Stomach (tissue), 9 donors: Measurements from ENCODE around the gene LRCH3. TPM values are rescaled to one million over a fixed set of nuclear protein-coding genes. Genes with fewer than 3 reads are reported as not detected.

Experiments
- DNase-seq, 2 donors: peaks; one replicate each; pipeline versions ENCODE4 v3.0.0 to v3.0.0-alpha.2; 2013 to 2019
- H3K27ac ChIP-seq, 5 donors: fragments of 200-600 bp in 4 of 5; sonication (generic) in 4 of 5; one replicate each; pipeline ENCODE4 v1.5.1; 2013 to 2019; ENCODE audit warnings: mild to moderate bottlenecking in 1 of 5, moderate library complexity in 1 of 5
- H3K27me3 ChIP-seq, 3 donors: fragments of 200-600 bp; sonication (generic); one replicate each; pipeline ENCODE4 v1.5.1; 2017 to 2019; ENCODE audit warnings: mixed run types in 1 of 3
- H3K36me3 ChIP-seq, 4 donors: fragments of 200-600 bp; sonication (generic); 1 replicate in 3 of 4; 2 replicates in 1 of 4; pipeline ENCODE4 v1.5.1; 2016 to 2019
- H3K4me1 ChIP-seq, 4 donors: fragments of 200-600 bp; sonication (generic); one replicate each; pipeline ENCODE4 v1.5.1; 2016 to 2019
- H3K4me3 ChIP-seq, 4 donors: fragments of 200-600 bp; sonication (generic) in 3 of 4; one replicate each; pipeline ENCODE4 v1.5.1; 2016 to 2019; ENCODE audit warnings: mild to moderate bottlenecking in 1 of 4
- H3K9me3 ChIP-seq, 4 donors: fragments of 200-600 bp; sonication (generic); one replicate each; pipeline ENCODE4 v1.5.1; 2016 to 2019
- CTCF ChIP-seq, 7 experiments: fragments of 450-650 bp in 4 of 7; fragments of 200-600 bp in 3 of 7; sonication (generic) in 3 of 7; IDR thresholded peaks; one replicate each; pipeline ENCODE4 v1.5.1; 2016 to 2019; ENCODE audit warnings: antibody characterized with exemption in 7 of 7, control low read depth in 2 of 7, mild to moderate bottlenecking in 1 of 7
- EP300 ChIP-seq: sonication (generic); formaldehyde crosslinking; IDR thresholded peaks from one replicate; pipeline ENCODE4 v1.6.1; 2017; ENCODE audit warnings: antibody characterized with exemption
- POLR2A ChIP-seq, 4 donors: fragments of 450-650 bp; IDR thresholded peaks; one replicate each; pipeline ENCODE4 v1.6.1; 2016; ENCODE audit warnings: antibody characterized with exemption in 4 of 4, control low read depth in 2 of 4, mild to moderate bottlenecking in 1 of 4, moderate library complexity in 1 of 4
- POLR2AphosphoS5 ChIP-seq, 3 donors: sonication (generic); formaldehyde crosslinking; IDR thresholded peaks; one replicate each; pipeline ENCODE4 v1.6.1; 2016; ENCODE audit warnings: antibody characterized with exemption in 3 of 3
- WGBS, 5 donors: extraction: QIAGEN DNeasy Blood & Tissue Kit in 3 of 5; methylation state at CpG; one replicate each; pipeline versions ENCODE4 v1.1.5 to v1.1.7; 2013 to 2018; 5-methylcytosine and 5-hydroxymethylcytosine counted together
- intact Hi-C: fragments of 100-400 bp; cut with DNase I; formaldehyde crosslinking; loops from one replicate; pipeline ENCODE4 v1.15.1; 2023; ENCODE audit warnings: low total_unique reads
- polyA plus RNA-seq, 3 donors: library from polyadenylated mRNA; stranded (reverse); fragments of 200-250 nt; gene quantifications; one replicate each; pipeline ENCODE4 v1.2.3, GENCODE V29; 2013
- total RNA-seq, 5 donors: library from RNA; depleted of rRNA; stranded (reverse); fragments of >200 nt; gene quantifications; one replicate each; pipeline versions ENCODE4 v1.1.0 to v1.2.3, GENCODE V29; 2014 to 2016
- donor health status: healthy with polysubstance abuse.
- donor health status: Bipolar disorder and iron deficiency.
- donor health status: healthy.

LRCH3 gene
- total and polyA plus RNA-seq, 8 donors: 5.9 to 117 (median 36.7) TPM

GRCh38 chr3:197810901-197811300 lies 19.8 kb downstream of the LRCH3 start:
- 86 to 93% (median 88%) methylated on average over 6 of the region's 6 CpGs for WGBS, 5 donors
- H3K36me3 ChIP-seq: no peaks in the 10 kb centered on the region
- H3K27me3 ChIP-seq: no peaks in the 10 kb centered on the region
- no peak for TF ChIP-seq EP300
- H3K9me3 ChIP-seq: no peaks in the 10 kb centered on the region
- no peak overlapping the region for H3K4me3 ChIP-seq
- intact Hi-C loops: no loop called here
- peak overlapping the region in 2 of 5 donors; percentile 30 to 48 for H3K27ac ChIP-seq
- H3K4me1 ChIP-seq: peaks cover 5 to 46% (median 25%) of the 10 kb centered on the region in 4 donors
- no peak for DNase-seq

GRCh38 chr3:197811343-197811742 lies 20.3 kb downstream of the LRCH3 start:
- intact Hi-C loops: no loop called here
- H3K27me3 ChIP-seq: no peaks in the 10 kb centered on the region
- TF ChIP-seq EP300 (no peak), POLR2A (IDR thresholded peaks at IDR 0.05) (no peak), POLR2AphosphoS5 (IDR thresholded peaks at IDR 0.05) (peak; percentile 19 to 32 (median 22))
- H3K4me1 ChIP-seq: peaks cover 5 to 46% (median 27%) of the 10 kb centered on the region in 4 donors
- no peaks in the 10 kb centered on the region for H3K9me3 ChIP-seq
- peak in 1 of 2 donors; percentile 62 for DNase-seq
- H3K4me3 ChIP-seq: no peak overlapping the region
- no peaks in the 10 kb centered on the region for H3K36me3 ChIP-seq
- 76 to 94% (median 90%) methylated on average over 3 of the region's 3 CpGs for WGBS, 5 donors
- H3K27ac ChIP-seq: peak overlapping the region in 3 of 5 donors; percentile 2 to 44 (median 30)

GRCh38 chr3:197814372-197814771 lies 23.3 kb downstream of the LRCH3 start:
- H3K27me3 ChIP-seq: no peaks in the 10 kb centered on the region
- TF ChIP-seq POLR2A (IDR thresholded peaks at IDR 0.05) (no peak), EP300 (no peak)
- H3K4me3 ChIP-seq: no peak overlapping the region
- 88 to 96% (median 91%) methylated on average over 4 of the region's 4 CpGs for WGBS, 5 donors
- peaks cover 0 to 4% (median 0%) of the 10 kb centered on the region in 4 donors for H3K36me3 ChIP-seq
- intact Hi-C loops: no loop called here
- no peak overlapping the region for H3K27ac ChIP-seq
- peaks cover 0 to 30% (median 18%) of the 10 kb centered on the region in 4 donors for H3K4me1 ChIP-seq
- no peaks in the 10 kb centered on the region for H3K9me3 ChIP-seq
- DNase-seq: no peak

GRCh38 chr3:197820550-197821335 lies 29.7 kb downstream of the LRCH3 start:
- Histone ChIP-seq H3K4me3 (no peak overlapping the region), H3K27me3 (no peaks in the 10 kb centered on the region), H3K4me1 (peaks cover 11 to 52% (median 27%) of the 10 kb centered on the region in 4 donors), H3K36me3 (peaks cover 0 to 17% (median 13%) of the 10 kb centered on the region in 4 donors), H3K27ac (no peak overlapping the region), H3K9me3 (no peaks in the 10 kb centered on the region)
- DNase-seq: peak in 1 of 2 donors; percentile 75
- intact Hi-C loops: no loop called here
- 45 to 60% (median 47%) methylated on average over 8 of the region's 8 CpGs for WGBS, 5 donors
- TF ChIP-seq POLR2AphosphoS5 (IDR thresholded peaks at IDR 0.05): peak in 1 of 3 donors; percentile 8
- no peak for TF ChIP-seq CTCF (IDR thresholded peaks at IDR 0.05)
- no peak for TF ChIP-seq EP300
- no peak for TF ChIP-seq POLR2A (IDR thresholded peaks at IDR 0.05)

GRCh38 chr3:197829397-197830045 lies 38.5 kb downstream of the LRCH3 start:
- peaks cover 15 to 82% (median 78%) of the 10 kb centered on the region in 4 donors for H3K36me3 ChIP-seq
- H3K27me3 ChIP-seq: no peaks in the 10 kb centered on the region
- H3K4me1 ChIP-seq: peaks cover 0 to 6% (median 0%) of the 10 kb centered on the region in 4 donors
- intact Hi-C loops: no loop called here
- WGBS, 5 donors: 71 to 79% (median 73%) methylated on average over 3 of the region's 3 CpGs
- no peak for DNase-seq
- no peak overlapping the region for H3K27ac ChIP-seq
- H3K4me3 ChIP-seq: no peak overlapping the region
- no peaks in the 10 kb centered on the region for H3K9me3 ChIP-seq
- TF ChIP-seq POLR2AphosphoS5 (IDR thresholded peaks at IDR 0.05): no peak
- no peak for TF ChIP-seq CTCF (IDR thresholded peaks at IDR 0.05)
